HG03521 (cell line): ENCODE results near the gene TMED7.

Source experiments
- ATAC-seq: cut with Tn5 transposase; IDR thresholded peaks from one replicate; pipeline ENCODE4 v1.9.1; 2021; ENCODE audit warnings: mild to moderate bottlenecking, moderate library complexity; ENCODE audit not compliant: unreplicated experiment

Gene TMED7

GRCh38 chr5:115627295-115627865 lies 1.5 kb upstream of the TMED7 start:
- ATAC-seq, result no peak

GRCh38 chr5:115626445-115626823 lies 598 bp upstream of the TMED7 start:
- ATAC-seq, result peak; percentile 15

- no peak for ATAC-seq
Observed at GRCh38 chr5:115624994-115625393, 842 bp downstream of the TMED7 start.

- ATAC-seq, result no peak
Observed at GRCh38 chr5:115623658-115624057, 2.2 kb downstream of the TMED7 start.

- no peak for ATAC-seq
Observed at GRCh38 chr5:115621365-115621900, 4.4 kb downstream of the TMED7 start.

- ATAC-seq, result no peak
Observed at GRCh38 chr5:115616892-115617291, 8.9 kb downstream of the TMED7 start.

- ATAC-seq, result no peak
Observed at GRCh38 chr5:115616472-115616871, 9.4 kb downstream of the TMED7 start.

- no peak for ATAC-seq
Observed at GRCh38 chr5:115611873-115612272, 14.0 kb downstream of the TMED7 start.

GRCh38 chr5:115607935-115608334 lies 17.9 kb downstream of the TMED7 start:
- ATAC-seq, result no peak

- no peak for ATAC-seq
Observed at GRCh38 chr5:115605436-115605835, 20.4 kb downstream of the TMED7 start.

- peak; percentile 4 for ATAC-seq
Observed at GRCh38 chr5:115602591-115603125, 23.2 kb downstream of the TMED7 start.

GRCh38 chr5:115601701-115602590 lies 23.9 kb downstream of the TMED7 start, which contains the start of gene TICAM2:
Gene TICAM2, minus strand, starts transcription at chr5:115602479. Its CDS starts 21,223 bp downstream, at chr5:115581256.
- ATAC-seq, result peak; percentile 75

GRCh38 chr5:115600766-115601165 lies 25.1 kb downstream of the TMED7 start:
- no peak for ATAC-seq

GRCh38 chr5:115599924-115600323 lies 25.9 kb downstream of the TMED7 start:
- no peak for ATAC-seq

- peak; percentile 23 for ATAC-seq
Observed at GRCh38 chr5:115599502-115599901, 26.3 kb downstream of the TMED7 start.

GRCh38 chr5:115594128-115595047 lies 31.4 kb downstream of the TMED7 start:
- ATAC-seq, result no peak

GRCh38 chr5:115589043-115589442 lies 36.8 kb downstream of the TMED7 start:
- ATAC-seq, result no peak

GRCh38 chr5:115588640-115589039 lies 37.2 kb downstream of the TMED7 start:
- no peak for ATAC-seq

GRCh38 chr5:115586525-115587146 lies 39.2 kb downstream of the TMED7 start:
- ATAC-seq, result no peak

- ATAC-seq, result no peak
Observed at GRCh38 chr5:115585265-115585664, 40.6 kb downstream of the TMED7 start.
